HL-60 (cell line): Measurements from ENCODE around the gene SNAI3.

Experiments
- DNase-seq, 2 experiments: peaks; one replicate each; pipeline ENCODE4 v3.0.0-alpha.2; 2010 to 2020; ENCODE audit warnings: low read depth in 1 of 2, low spot score in 1 of 2
- H3K27ac ChIP-seq: fragments of 250-450 bp; sonication (Bioruptor Pico); replicated peaks from 2 replicates; pipeline ENCODE4 v1.5.1; 2020; ENCODE audit warnings: mild to moderate bottlenecking, moderate library complexity
- H3K27me3 ChIP-seq: fragments of 250-450 bp; sonication (Bioruptor Pico); 2 replicates; pipeline ENCODE4 v1.5.1; 2021; ENCODE audit warnings: mild to moderate bottlenecking, moderate library complexity; ENCODE audit not compliant: insufficient read depth, poor library complexity, severe bottlenecking
- H3K4me3 ChIP-seq: replicated peaks from 2 replicates; pipeline ENCODE4 v1.5.1; 2011; ENCODE audit warnings: mild to moderate bottlenecking, control low read depth, low read length; ENCODE audit not compliant: insufficient read depth
- CTCF ChIP-seq: IDR thresholded peaks from one replicate; pipeline ENCODE4 v1.5.1; 2011; ENCODE audit warnings: low read length, control low read depth, inconsistent platforms; ENCODE audit not compliant: insufficient read depth
- GABPA ChIP-seq: IDR thresholded peaks from 2 replicates; pipeline ENCODE4 v1.6.1; 2012; ENCODE audit warnings: low read depth
- POLR2AphosphoS5 ChIP-seq: IDR thresholded peaks from 2 replicates; pipeline ENCODE4 v1.6.1; 2012; ENCODE audit warnings: low read depth
- REST ChIP-seq: IDR thresholded peaks from 2 replicates; pipeline ENCODE4 v1.6.1; 2012; ENCODE audit warnings: low read depth; ENCODE audit not compliant: insufficient replicate concordance
- SPI1 ChIP-seq: IDR thresholded peaks from 2 replicates; pipeline ENCODE4 v1.6.1; 2012; ENCODE audit warnings: low read depth, mild to moderate bottlenecking, borderline replicate concordance

SNAI3 gene

GRCh38 chr16:88685156-88686061 is 898 bp downstream of the SNAI3 start:
- Histone ChIP-seq H3K27me3 (no peaks in the 10 kb centered on the region), H3K4me3 (peak overlapping the region; percentile 64), H3K27ac (peak overlapping the region; percentile 49)
- DNase-seq = no peak
- TF ChIP-seq SPI1 = no peak
- peak; percentile 29 for TF ChIP-seq CTCF

GRCh38 chr16:88684569-88685155 is 1.6 kb downstream of the SNAI3 start:
- DNase-seq = no peak
- Histone ChIP-seq H3K27ac (no peak overlapping the region), H3K27me3 (no peaks in the 10 kb centered on the region), H3K4me3 (no peak overlapping the region)
- TF ChIP-seq POLR2AphosphoS5 (no peak), SPI1 (no peak), CTCF (no peak), REST (no peak), GABPA (no peak)

GRCh38 chr16:88681709-88682451 is 4.4 kb downstream of the SNAI3 start:
- peak overlapping the region; percentile 89 for H3K27ac ChIP-seq
- peak; percentile 79 to 86 for DNase-seq
- H3K27me3 ChIP-seq = no peaks in the 10 kb centered on the region
- TF ChIP-seq CTCF (no peak), POLR2AphosphoS5 (no peak), GABPA (no peak), REST (no peak), SPI1 (peak; percentile 91)
- H3K4me3 ChIP-seq = no peak overlapping the region
